GM18868 (cell line): Measurements from ENCODE around the gene CBARP.

Source experiments
- ATAC-seq: cut with Tn5 transposase; IDR thresholded peaks from one replicate; pipeline ENCODE4 v1.9.1; 2021; ENCODE audit warnings: mild to moderate bottlenecking, moderate library complexity; ENCODE audit not compliant: unreplicated experiment

The CBARP gene

GRCh38 chr19:1264801-1265614 lies 27.2 kb upstream of the CBARP start:
- ATAC-seq = no peak

- ATAC-seq = no peak
These were observed 25.4 kb upstream of the CBARP start for GRCh38 chr19:1263188-1263587.

DNA sequence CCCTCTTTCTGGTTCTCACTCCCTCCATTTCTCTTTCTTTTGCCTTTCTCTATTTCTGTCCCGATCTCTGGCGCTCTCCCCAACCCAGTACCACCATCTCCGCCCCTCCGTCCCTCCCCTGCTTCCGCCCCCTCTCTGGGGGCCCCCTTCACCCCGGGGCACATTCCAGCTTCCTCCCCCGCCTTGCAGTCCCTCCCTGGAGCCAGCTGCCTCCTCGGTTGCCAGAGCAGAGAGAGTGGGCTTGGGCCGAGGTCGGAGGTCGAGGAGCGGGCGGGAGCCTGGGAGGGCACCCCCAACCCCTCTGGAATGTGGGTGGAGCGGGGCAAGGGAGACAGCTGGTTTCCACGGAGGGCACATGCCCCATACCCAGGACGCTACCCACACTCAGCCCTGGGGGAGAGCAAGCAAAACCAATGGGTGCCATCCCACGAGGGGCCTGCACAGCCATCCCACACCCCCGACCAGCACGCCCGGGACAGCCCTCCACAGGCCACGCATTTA lies 24.9 kb upstream of the CBARP start:
- no peak for ATAC-seq

DNA sequence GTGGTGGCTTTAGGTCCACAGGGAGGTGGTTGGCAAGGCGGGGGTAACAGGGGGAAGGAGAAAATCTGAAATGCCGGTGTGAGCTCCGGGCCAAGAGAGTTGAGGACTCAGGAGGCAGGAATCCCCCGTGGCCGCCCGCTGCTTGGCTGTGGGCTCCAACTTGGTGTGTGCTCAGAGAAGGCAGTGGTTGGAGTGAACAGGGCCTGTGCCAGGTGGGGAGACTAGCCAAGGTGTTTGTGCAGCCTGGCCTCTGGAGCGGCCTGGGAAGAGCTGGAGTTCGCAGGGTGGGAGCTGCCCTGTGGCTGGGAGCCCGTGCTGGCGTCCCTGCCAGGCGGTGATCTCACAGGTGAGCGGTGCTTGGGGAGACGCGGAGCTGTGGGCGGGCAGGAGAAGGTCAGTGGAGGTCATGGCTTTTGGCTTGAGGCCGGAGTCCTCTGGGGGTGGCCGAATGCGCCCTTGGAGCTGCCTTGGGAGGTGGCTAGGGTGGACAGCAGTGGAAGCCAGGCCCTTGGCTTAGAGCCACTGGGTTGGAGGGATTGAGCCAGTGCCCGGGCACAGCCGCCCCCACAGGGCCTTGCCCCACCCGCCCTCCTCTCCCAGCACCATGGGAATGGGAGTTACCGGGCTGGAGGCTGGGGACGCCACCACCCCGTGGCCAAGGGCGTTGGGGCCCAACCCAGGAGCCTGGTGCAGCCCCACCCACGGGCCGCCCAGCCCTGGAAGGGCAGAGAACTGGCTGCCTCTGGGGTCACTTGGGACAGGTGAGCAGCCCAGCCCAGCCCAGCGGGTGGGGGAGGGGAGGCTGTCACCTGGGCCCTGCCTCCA lies 24.2 kb upstream of the CBARP start:
- ATAC-seq = no peak

DNA sequence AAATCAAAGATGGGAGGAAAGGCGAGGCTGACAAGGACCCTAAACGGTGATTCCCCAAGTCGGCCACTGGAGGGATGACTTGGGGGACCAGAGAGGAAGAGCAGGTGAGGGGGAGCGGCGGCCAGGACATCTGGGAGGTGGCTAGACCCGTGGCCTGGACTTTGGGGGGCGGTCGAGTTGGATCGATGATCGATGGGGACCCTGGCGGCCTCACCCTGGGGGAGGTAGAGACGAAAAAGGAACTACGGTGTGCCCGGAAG lies 23.7 kb upstream of the CBARP start:
- ATAC-seq = no peak

- peak; percentile 69 for ATAC-seq
These were observed 23.1 kb upstream of the CBARP start for GRCh38 chr19:1260749-1261537.

GRCh38 chr19:1259876-1260748 lies 22.3 kb upstream of the CBARP start:
- no peak for ATAC-seq

DNA sequence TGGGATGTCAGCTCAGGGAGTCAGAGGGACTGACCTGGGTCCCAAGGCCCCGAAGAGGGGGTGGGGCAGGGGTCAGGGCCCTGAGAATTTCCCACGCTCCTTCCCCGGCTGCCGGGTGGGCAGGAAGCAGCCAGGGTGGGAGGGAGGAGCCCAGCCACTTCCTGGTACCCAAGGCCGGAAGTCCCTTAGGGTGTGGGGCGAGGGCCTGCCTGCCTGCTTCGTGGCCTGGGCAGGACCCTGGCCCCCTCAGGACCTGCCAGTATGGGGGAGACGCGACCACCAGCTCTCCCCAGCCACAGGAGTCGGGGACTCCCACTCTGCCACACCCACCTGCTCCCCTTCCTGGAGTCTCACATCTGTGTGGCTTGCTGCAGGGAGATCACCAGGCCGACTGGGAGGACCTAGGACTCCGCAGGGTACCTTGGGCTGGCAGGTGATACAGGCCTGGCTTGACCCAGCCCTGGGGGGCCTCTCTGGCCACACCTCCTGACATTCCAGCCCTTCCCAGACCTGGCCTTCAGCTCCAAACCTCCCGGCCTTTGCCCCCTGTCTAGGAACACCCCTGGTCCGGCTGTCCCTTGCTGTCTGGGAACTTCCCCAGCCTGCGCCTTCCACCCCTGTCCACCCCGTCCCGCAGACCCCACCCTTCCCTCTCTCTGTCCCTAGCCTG lies 21.5 kb upstream of the CBARP start:
- ATAC-seq = peak; percentile 27

- no peak for ATAC-seq
These were observed 21.0 kb upstream of the CBARP start for GRCh38 chr19:1258707-1259205.

GRCh38 chr19:1258163-1258492 lies 20.3 kb upstream of the CBARP start:
- no peak for ATAC-seq

DNA sequence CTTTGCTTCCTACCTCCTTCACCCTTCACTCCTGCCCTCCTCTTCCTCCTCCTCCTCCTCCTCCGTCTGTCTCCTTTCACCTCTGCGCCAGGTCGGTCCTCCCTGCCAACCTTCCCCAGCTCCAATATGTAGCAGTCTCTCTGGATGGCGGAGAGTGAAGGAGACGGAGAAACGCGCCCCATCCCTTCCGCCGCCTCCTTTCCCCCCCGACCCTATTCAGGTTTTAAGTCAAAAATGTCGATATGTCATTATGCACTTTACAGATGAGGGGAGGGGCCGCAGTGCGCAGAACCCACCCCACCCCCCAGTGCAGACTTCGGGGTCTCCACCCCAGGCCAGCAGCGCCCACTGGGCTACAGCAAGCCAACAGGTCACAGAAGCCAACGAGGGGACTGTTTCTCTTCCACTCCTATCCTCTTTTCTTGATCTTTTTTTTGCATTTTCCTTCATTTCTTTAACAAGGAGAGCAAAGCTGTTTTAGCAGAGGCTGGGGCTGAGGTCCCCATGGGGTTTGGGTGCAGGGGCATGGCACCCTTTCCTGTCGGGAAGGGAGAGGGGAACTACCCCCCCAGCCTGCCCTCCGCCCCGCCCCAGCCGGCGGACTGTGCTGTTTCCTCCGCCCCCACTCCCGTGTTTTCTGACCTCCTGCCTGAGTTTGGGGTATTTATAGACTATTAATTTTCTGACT lies 19.8 kb upstream of the CBARP start:
- no peak for ATAC-seq

- no peak for ATAC-seq
These were observed 19.1 kb upstream of the CBARP start for GRCh38 chr19:1256646-1257474.

DNA sequence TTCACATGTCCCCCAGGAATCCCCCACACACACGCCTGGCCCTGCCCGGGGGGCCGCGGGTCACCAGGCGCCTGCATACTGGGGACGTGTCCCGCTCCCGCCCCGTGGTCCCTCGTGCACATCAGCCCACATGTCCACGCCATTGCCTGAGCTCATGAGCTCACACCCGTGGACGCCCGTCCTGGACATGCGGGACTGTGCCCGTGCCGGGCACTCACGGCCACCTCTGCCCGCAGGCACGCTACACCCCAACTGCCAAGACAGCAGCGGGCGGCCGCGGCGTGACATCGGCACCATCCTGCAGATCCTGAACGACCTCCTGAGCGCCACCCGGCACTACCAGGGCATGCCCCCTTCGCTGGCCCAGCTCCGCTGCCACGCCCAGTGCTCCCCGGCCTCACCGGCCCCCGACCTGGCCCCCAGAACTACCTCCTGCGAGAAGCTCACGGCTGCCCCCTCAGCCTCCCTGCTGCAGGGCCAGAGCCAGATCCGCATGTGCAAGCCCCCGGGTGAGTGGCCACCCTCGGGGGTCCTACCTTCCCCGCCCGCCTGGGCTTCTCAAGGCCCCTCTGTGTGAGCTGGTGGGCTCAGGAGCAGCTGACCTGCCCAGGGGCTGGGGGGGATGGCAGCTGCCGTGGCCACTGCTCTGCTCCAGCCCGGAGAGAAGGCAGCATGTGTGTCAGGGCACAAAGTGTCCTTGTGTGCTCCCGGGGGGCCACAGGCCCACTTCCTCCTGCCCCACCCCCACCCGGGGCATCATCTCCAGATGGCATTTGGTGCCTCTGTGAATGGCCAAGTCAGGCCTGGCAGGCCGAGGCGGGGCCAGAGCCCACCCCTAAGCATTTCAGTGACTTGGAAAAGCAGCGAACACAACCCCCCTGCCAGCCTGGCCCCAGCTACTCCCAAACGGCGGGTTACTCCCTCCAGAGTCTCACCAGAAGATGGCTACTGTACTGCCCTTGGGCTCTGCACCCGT lies 17.7 kb upstream of the CBARP start:
- no peak for ATAC-seq

DNA sequence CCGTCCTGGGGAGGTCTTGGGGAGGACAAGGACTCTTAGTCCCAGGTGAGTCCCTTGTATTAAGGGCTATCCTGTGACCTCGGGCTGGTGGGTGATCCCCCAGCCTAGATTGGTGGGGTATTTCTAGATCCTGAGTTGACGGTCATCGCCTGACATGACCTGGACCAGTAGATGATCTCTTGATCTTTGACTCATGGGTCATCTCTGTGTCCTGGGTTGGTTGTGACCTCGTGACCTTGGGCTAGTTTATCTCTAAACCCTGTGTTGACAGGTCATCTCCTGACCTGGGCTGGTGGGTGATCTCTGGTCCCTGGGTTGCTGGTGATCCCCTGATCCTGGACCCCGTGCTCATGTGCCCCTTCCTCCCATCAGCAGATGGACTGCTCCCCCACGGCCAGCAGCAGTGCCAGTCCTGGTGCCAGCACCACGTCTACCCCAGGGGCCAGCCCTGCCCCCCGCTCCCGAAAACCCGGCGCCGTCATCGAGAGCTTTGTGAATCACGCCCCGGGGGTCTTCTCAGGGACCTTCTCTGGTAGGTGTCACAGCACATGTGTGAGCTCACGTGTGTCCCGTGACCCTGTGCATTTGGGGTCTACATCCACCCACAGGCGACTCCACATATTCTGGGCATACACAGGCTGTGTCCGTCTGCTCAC lies 16.9 kb upstream of the CBARP start:
- ATAC-seq = no peak

- no peak for ATAC-seq
These were observed 16.3 kb upstream of the CBARP start for GRCh38 chr19:1254081-1254527.

DNA sequence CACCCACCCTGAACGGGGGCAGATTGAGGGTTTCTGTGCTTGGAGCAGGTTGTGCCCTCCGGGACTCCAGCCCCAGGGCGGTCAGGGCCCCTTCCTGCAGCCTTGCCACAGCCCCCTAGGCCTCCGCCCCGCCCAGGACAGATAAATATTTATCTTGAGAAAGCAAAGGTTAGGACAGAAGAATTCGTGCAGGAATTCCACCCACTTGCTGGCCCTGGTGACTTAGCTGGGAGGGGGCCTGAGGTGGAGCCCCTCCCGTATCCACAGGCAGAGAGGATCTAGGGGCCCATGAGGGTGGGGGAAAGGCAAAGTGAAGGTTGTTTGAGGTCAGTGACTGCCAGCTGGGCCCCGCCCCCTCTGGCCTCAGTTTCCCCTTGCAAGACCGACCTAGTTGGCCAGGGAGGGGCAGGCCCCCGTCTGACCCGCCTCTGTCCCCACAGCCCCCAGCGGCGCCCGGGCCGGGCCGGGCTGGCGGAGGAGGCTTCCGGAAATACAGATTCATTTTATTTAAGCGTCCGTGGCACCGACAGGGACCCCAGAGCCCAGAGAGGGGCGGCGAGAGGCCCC lies 15.8 kb upstream of the CBARP start:
- no peak for ATAC-seq
